22Rv1 (cell line): ENCODE measurements around the gene ATP8B2.
A peak's percentile ranks its signal among the peaks of the same experiment; 100 is the strongest.

Experiments used
- ZFX ChIP-seq: fragments of 450-650 bp; IDR thresholded peaks from 2 replicates; pipeline ENCODE4 v1.6.1; 2017; ENCODE audit warnings: antibody characterized with exemption, borderline replicate concordance
- TF ChIP-seq, protein P1 (sequence below): fragments of 450-650 bp; IDR thresholded peaks from 2 replicates; pipeline ENCODE4 v1.5.1; 2017; ENCODE audit warnings: mild to moderate bottlenecking

DNA sequence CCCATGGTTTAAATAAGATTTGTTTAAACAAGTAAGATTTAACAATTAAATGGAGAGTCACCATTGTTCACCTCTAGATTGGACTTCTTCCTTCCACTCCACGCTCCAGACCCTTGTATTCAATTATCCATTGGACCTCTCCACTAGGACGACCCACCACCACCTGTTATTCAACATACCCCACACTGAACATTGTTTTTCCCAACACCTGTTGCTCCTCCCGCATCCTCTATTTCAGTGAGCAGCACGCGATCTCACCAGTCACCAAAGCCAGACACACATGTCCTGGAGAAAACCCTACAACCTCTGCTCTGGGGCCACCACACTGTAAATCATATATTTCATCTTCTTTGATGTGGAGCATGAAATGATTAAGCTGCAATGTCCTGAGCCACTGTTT lies 28.6 kb downstream of the ATP8B2 start:
- TF ChIP-seq, protein P1, sequence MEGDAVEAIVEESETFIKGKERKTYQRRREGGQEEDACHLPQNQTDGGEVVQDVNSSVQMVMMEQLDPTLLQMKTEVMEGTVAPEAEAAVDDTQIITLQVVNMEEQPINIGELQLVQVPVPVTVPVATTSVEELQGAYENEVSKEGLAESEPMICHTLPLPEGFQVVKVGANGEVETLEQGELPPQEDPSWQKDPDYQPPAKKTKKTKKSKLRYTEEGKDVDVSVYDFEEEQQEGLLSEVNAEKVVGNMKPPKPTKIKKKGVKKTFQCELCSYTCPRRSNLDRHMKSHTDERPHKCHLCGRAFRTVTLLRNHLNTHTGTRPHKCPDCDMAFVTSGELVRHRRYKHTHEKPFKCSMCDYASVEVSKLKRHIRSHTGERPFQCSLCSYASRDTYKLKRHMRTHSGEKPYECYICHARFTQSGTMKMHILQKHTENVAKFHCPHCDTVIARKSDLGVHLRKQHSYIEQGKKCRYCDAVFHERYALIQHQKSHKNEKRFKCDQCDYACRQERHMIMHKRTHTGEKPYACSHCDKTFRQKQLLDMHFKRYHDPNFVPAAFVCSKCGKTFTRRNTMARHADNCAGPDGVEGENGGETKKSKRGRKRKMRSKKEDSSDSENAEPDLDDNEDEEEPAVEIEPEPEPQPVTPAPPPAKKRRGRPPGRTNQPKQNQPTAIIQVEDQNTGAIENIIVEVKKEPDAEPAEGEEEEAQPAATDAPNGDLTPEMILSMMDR = peak; percentile 33; the same call in 1 of the 2 replicates
- no peak for TF ChIP-seq ZFX
